GM21381 (cell line): ENCODE data around the gene ADAM22.
"Not testable (repeated sequence)": the region's sequence is repeated elsewhere in the genome, so short reads cannot be mapped to it uniquely, and the experiment has no call there.

Experiments
- ATAC-seq: cut with Tn5 transposase; IDR thresholded peaks from one replicate; pipeline ENCODE4 v1.9.1; 2021; ENCODE audit warnings: mild to moderate bottlenecking, moderate library complexity; ENCODE audit not compliant: unreplicated experiment

The ADAM22 gene

GRCh38 chr7:87933953-87934698 lies at the start of gene ADAM22:
Gene ADAM22, plus strand, starts transcription at chr7:87934251. Its CDS starts 215 bp downstream, at chr7:87934466.
- ATAC-seq: peak; percentile 95

- ATAC-seq: no peak
Measured at GRCh38 chr7:87885018-87885417, 49.0 kb upstream of the ADAM22 start.

GRCh38 chr7:87886875-87887274 lies 47.2 kb upstream of the ADAM22 start:
- no peak for ATAC-seq

GRCh38 chr7:87895363-87895762 lies 38.7 kb upstream of the ADAM22 start:
- ATAC-seq: no peak

- ATAC-seq: no peak
Measured at GRCh38 chr7:87899255-87899654, 34.8 kb upstream of the ADAM22 start.

- ATAC-seq: not testable (repeated sequence)
Measured at GRCh38 chr7:87907136-87907906, 26.7 kb upstream of the ADAM22 start.

- not testable (repeated sequence) for ATAC-seq
Measured at GRCh38 chr7:87908814-87909213, 25.2 kb upstream of the ADAM22 start.

GRCh38 chr7:87912121-87912520 lies 21.9 kb upstream of the ADAM22 start:
- no peak for ATAC-seq

GRCh38 chr7:87918740-87919139 lies 15.3 kb upstream of the ADAM22 start:
- no peak for ATAC-seq

- ATAC-seq: no peak
Measured at GRCh38 chr7:87919875-87920274, 14.2 kb upstream of the ADAM22 start.

GRCh38 chr7:87920578-87920977 lies 13.5 kb upstream of the ADAM22 start:
- ATAC-seq: no peak

- not testable (repeated sequence) for ATAC-seq
Measured at GRCh38 chr7:87922759-87923395, 11.2 kb upstream of the ADAM22 start.

GRCh38 chr7:87926581-87927461 lies 7.2 kb upstream of the ADAM22 start:
- ATAC-seq: peak; percentile 98

GRCh38 chr7:87933605-87933952 lies 472 bp upstream of the ADAM22 start:
- peak; percentile 12 for ATAC-seq

GRCh38 chr7:87934699-87935383 lies 790 bp downstream of the ADAM22 start:
- ATAC-seq: no peak

GRCh38 chr7:87935384-87935706 lies 1.3 kb downstream of the ADAM22 start:
- ATAC-seq: no peak

GRCh38 chr7:87941138-87941537 lies 7.1 kb downstream of the ADAM22 start:
- no peak for ATAC-seq

GRCh38 chr7:87944547-87944946 lies 10.5 kb downstream of the ADAM22 start:
- no peak for ATAC-seq

- not testable (repeated sequence) for ATAC-seq
Measured at GRCh38 chr7:87945926-87946325, 11.9 kb downstream of the ADAM22 start.

- no peak for ATAC-seq
Measured at GRCh38 chr7:87948371-87948770, 14.3 kb downstream of the ADAM22 start.
